Measurements from ENCODE around the gene DDX19B.

Gene DDX19B

GRCh38 chr16:70302745-70303144 is 3.8 kb downstream of the DDX19B start:
- no peak for TF ChIP-seq CEBPB (IDR thresholded peaks at IDR 0.05)
- TF ChIP-seq, protein P1, sequence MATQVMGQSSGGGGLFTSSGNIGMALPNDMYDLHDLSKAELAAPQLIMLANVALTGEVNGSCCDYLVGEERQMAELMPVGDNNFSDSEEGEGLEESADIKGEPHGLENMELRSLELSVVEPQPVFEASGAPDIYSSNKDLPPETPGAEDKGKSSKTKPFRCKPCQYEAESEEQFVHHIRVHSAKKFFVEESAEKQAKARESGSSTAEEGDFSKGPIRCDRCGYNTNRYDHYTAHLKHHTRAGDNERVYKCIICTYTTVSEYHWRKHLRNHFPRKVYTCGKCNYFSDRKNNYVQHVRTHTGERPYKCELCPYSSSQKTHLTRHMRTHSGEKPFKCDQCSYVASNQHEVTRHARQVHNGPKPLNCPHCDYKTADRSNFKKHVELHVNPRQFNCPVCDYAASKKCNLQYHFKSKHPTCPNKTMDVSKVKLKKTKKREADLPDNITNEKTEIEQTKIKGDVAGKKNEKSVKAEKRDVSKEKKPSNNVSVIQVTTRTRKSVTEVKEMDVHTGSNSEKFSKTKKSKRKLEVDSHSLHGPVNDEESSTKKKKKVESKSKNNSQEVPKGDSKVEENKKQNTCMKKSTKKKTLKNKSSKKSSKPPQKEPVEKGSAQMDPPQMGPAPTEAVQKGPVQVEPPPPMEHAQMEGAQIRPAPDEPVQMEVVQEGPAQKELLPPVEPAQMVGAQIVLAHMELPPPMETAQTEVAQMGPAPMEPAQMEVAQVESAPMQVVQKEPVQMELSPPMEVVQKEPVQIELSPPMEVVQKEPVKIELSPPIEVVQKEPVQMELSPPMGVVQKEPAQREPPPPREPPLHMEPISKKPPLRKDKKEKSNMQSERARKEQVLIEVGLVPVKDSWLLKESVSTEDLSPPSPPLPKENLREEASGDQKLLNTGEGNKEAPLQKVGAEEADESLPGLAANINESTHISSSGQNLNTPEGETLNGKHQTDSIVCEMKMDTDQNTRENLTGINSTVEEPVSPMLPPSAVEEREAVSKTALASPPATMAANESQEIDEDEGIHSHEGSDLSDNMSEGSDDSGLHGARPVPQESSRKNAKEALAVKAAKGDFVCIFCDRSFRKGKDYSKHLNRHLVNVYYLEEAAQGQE (IDR thresholded peaks at IDR 0.05; ENCODE audit: low read depth) = no peak
- TF ChIP-seq TCF12 (IDR thresholded peaks at IDR 0.05; ENCODE audit: low read depth) = no peak
- no peak for TF ChIP-seq TAF1 (IDR thresholded peaks at IDR 0.05; ENCODE audit: low read depth)
- no peak for TF ChIP-seq ZBTB7A (IDR thresholded peaks at IDR 0.05; ENCODE audit: low read depth)
- no peak for TF ChIP-seq TEAD4 (IDR thresholded peaks at IDR 0.05)
- TF ChIP-seq CREB1 (IDR thresholded peaks at IDR 0.05; ENCODE audit: low read depth) = no peak
- no peak for TF ChIP-seq FOXM1 (IDR thresholded peaks at IDR 0.05; ENCODE audit: borderline replicate concordance, low read depth)
- no peak for TF ChIP-seq NFIC (IDR thresholded peaks at IDR 0.05)
- TF ChIP-seq EGR1 (IDR thresholded peaks at IDR 0.05) = no peak
- no peak for TF ChIP-seq YY1 (IDR thresholded peaks at IDR 0.05; ENCODE audit: low read depth)
- TF ChIP-seq, protein P2, sequence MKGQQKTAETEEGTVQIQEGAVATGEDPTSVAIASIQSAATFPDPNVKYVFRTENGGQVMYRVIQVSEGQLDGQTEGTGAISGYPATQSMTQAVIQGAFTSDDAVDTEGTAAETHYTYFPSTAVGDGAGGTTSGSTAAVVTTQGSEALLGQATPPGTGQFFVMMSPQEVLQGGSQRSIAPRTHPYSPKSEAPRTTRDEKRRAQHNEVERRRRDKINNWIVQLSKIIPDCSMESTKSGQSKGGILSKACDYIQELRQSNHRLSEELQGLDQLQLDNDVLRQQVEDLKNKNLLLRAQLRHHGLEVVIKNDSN (IDR thresholded peaks at IDR 0.05) = no peak
- TF ChIP-seq EP300 (IDR thresholded peaks at IDR 0.05; ENCODE audit: borderline replicate concordance) = no peak
- no peak for TF ChIP-seq MAX (IDR thresholded peaks at IDR 0.05)

- TF ChIP-seq ZBTB7A (IDR thresholded peaks at IDR 0.05; ENCODE audit: low read depth) = no peak
- TF ChIP-seq FOXM1 (IDR thresholded peaks at IDR 0.05; ENCODE audit: borderline replicate concordance, low read depth) = no peak
- no peak for TF ChIP-seq CREB1 (IDR thresholded peaks at IDR 0.05; ENCODE audit: low read depth)
- no peak for TF ChIP-seq TEAD4 (IDR thresholded peaks at IDR 0.05)
- no peak for TF ChIP-seq MAX (IDR thresholded peaks at IDR 0.05)
- TF ChIP-seq TCF12 (IDR thresholded peaks at IDR 0.05; ENCODE audit: low read depth) = no peak
- TF ChIP-seq, protein P1 (IDR thresholded peaks at IDR 0.05; ENCODE audit: low read depth) = no peak
- TF ChIP-seq CEBPB (IDR thresholded peaks at IDR 0.05) = no peak
- no peak for TF ChIP-seq EGR1 (IDR thresholded peaks at IDR 0.05)
- TF ChIP-seq EP300 (IDR thresholded peaks at IDR 0.05; ENCODE audit: borderline replicate concordance) = no peak
Observed at GRCh38 chr16:70304892-70305448, 6.0 kb downstream of the DDX19B start.

DNA sequence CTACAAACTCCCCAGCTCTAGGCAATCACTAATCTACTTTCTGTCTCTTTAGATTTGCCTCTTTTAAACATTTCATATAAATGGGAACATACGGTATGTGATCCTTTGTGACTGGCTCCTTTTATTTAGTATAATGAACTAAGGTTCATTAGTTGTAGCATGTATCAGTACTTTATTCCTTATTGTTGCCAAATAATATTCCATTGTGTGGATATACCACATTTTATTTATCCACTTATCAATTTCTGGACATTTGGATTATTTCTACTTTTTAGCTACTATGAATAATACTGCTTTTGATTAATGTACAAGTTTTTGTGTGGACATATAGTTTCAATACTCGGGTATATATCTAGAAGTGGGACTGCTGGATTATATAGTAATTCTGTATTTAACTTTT is 7.9 kb downstream of the DDX19B start:
- TF ChIP-seq CREB1 (IDR thresholded peaks at IDR 0.05; ENCODE audit: low read depth) (no peak), TCF12 (IDR thresholded peaks at IDR 0.05; ENCODE audit: low read depth) (no peak), NFIC (IDR thresholded peaks at IDR 0.05) (no peak), YY1 (IDR thresholded peaks at IDR 0.05; ENCODE audit: low read depth) (no peak), MAX (IDR thresholded peaks at IDR 0.05) (no peak), FOXM1 (IDR thresholded peaks at IDR 0.05; ENCODE audit: borderline replicate concordance, low read depth) (no peak), RAD21 (IDR thresholded peaks at IDR 0.05; ENCODE audit: low read depth) (no peak), CEBPB (IDR thresholded peaks at IDR 0.05) (no peak), TAF1 (IDR thresholded peaks at IDR 0.05; ENCODE audit: low read depth) (no peak), TEAD4 (IDR thresholded peaks at IDR 0.05) (no peak), ZBTB7A (IDR thresholded peaks at IDR 0.05; ENCODE audit: low read depth) (no peak), EP300 (IDR thresholded peaks at IDR 0.05; ENCODE audit: borderline replicate concordance) (no peak), EGR1 (IDR thresholded peaks at IDR 0.05) (no peak)
- TF ChIP-seq, protein P2 (IDR thresholded peaks at IDR 0.05) = no peak
- TF ChIP-seq, protein P1 (IDR thresholded peaks at IDR 0.05; ENCODE audit: low read depth) = no peak

DNA sequence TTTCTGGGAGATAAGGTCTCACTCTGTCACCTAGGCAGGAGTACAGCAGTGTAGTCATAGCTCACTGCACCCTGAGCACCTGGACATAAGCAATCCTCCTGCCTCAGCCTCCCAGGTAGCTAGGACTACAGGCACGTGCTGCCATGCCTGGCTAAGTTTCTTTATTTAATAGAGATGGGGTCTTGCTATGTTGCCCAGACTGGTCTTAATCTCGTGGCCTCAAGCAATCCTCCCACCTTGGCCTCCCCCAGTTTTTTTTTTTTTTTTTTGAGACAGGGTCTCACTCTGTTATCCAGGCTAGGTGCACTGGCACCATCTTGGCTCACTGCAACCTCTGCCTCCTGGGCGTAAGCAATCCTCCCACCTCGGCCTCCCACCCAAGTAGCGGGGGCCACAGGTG is 21.1 kb downstream of the DDX19B start:
- TF ChIP-seq TAF1 (IDR thresholded peaks at IDR 0.05; ENCODE audit: low read depth) (no peak), TEAD4 (IDR thresholded peaks at IDR 0.05) (no peak), EP300 (IDR thresholded peaks at IDR 0.05; ENCODE audit: borderline replicate concordance) (no peak), YY1 (IDR thresholded peaks at IDR 0.05; ENCODE audit: low read depth) (no peak), ZBTB7A (IDR thresholded peaks at IDR 0.05; ENCODE audit: low read depth) (no peak), RAD21 (IDR thresholded peaks at IDR 0.05; ENCODE audit: low read depth) (no peak), TCF12 (IDR thresholded peaks at IDR 0.05; ENCODE audit: low read depth) (no peak), EGR1 (IDR thresholded peaks at IDR 0.05) (no peak), CREB1 (IDR thresholded peaks at IDR 0.05; ENCODE audit: low read depth) (no peak), MAX (IDR thresholded peaks at IDR 0.05) (no peak), NFIC (IDR thresholded peaks at IDR 0.05) (no peak), FOXM1 (IDR thresholded peaks at IDR 0.05; ENCODE audit: borderline replicate concordance, low read depth) (no peak), CEBPB (IDR thresholded peaks at IDR 0.05) (no peak)
- TF ChIP-seq, protein P1 (IDR thresholded peaks at IDR 0.05; ENCODE audit: low read depth) = no peak
- TF ChIP-seq, protein P2 (IDR thresholded peaks at IDR 0.05) = no peak
